Measurements from ENCODE around the gene CDIP1. TPM values are rescaled to one million over a fixed set of nuclear protein-coding genes. Genes with fewer than 3 reads are reported as not detected.

The CDIP1 gene
- total and polyA plus RNA-seq, 4 experiments from 2014 or later = 10.2 to 21.1 (median 17.3) TPM

- peaks cover 7 to 27% of the 10 kb centered on the region in 2 donors for H3K36me3 Mint-ChIP-seq
- H3K36me3 ChIP-seq (ENCODE audit: insufficient read depth, low read length) = peaks cover 4% of the 10 kb centered on the region
- no peaks in the 10 kb centered on the region for H3K9me3 ChIP-seq (ENCODE audit: control insufficient read depth in 1 of 2, low read length in 2 of 2)
- POLR2A ChIA-PET (ENCODE audit: partially characterized antibody) = interaction anchor here (0.7 to 6.3 kb wide), 9 partner anchors 11 to 1400 kb away, joined by 3 to 247 read pairs (median 6); partner anchors contain the start of genes CDIP1 and CORO7
- no peaks in the 10 kb centered on the region for H3K27me3 Mint-ChIP-seq
- peak within 1 kb of the TSS; percentile 82 to 94 (median 91) for H3K4me3 Mint-ChIP-seq
- CTCF ChIA-PET (ENCODE audit: partially characterized antibody) = interaction anchor here (0.8 to 21.5 kb wide), 6 partner anchors 8 to 112 kb away, joined by 3 to 343 read pairs (median 24); no protein-coding TSS in a partner anchor
- peak; percentile 79 to 94 (median 84) for DNase-seq
- H3K27me3 ChIP-seq (ENCODE audit: insufficient read depth, low read length) = no peaks in the 10 kb centered on the region
- peaks cover 0 to 2% (median 0%) of the 10 kb centered on the region in 8 donors for H3K9me3 Mint-ChIP-seq
- intact Hi-C loops (cut with micrococcal nuclease) = loop anchor here (10.0 kb wide), 1 partner anchor 140 kb away; the partner anchor contains the start of gene UBALD1
- H3K4me3 ChIP-seq (ENCODE audit: low read length in 2 of 2) = peak within 1 kb of the TSS in 1 of 2 donors; percentile 68
- peaks cover 25 to 52% (median 37%) of the 10 kb centered on the region in 4 donors for H3K4me1 Mint-ChIP-seq
- peak within 1 kb of the TSS; percentile 88 to 98 (median 92) for H3K27ac Mint-ChIP-seq
- H3K4me1 ChIP-seq (ENCODE audit: insufficient read depth, low read length) = peaks cover 50% of the 10 kb centered on the region
- H3K27ac ChIP-seq (ENCODE audit: low read depth, low read length) = peak within 1 kb of the TSS; percentile 82
Observed at GRCh38 chr16:4474192-4474961, 64.2 kb downstream of the CDIP1 start, which contains the start of gene NMRAL1. NMRAL1 (minus strand) TSS chr16:4474625; CDS start chr16:4474132, 493 bp downstream.

GRCh38 chr16:4472880-4473279 lies 65.7 kb downstream of the CDIP1 start:
- peak overlapping the region in 6 of 7 donors; percentile 20 to 92 (median 89) for H3K27ac Mint-ChIP-seq

GRCh38 chr16:4471869-4472268 lies 66.7 kb downstream of the CDIP1 start:
- DNase-seq = no peak
- Histone ChIP-seq H3K4me1 (ENCODE audit: insufficient read depth, low read length) (peaks cover 34% of the 10 kb centered on the region), H3K27me3 (ENCODE audit: insufficient read depth, low read length) (no peaks in the 10 kb centered on the region), H3K9me3 (ENCODE audit: control insufficient read depth in 1 of 2, low read length in 2 of 2) (no peaks in the 10 kb centered on the region), H3K36me3 (ENCODE audit: insufficient read depth, low read length) (peaks cover 4% of the 10 kb centered on the region), H3K4me3 (ENCODE audit: low read length in 2 of 2) (no peak overlapping the region), H3K27ac (ENCODE audit: low read depth, low read length) (no peak overlapping the region)
- ChIA-PET CTCF (ENCODE audit: partially characterized antibody) (interaction anchor here (0.7 to 2.7 kb wide), 5 partner anchors 12 to 165 kb away, joined by 3 to 17 read pairs (median 3); no protein-coding TSS in a partner anchor), POLR2A (ENCODE audit: partially characterized antibody) (interaction anchor here (0.6 to 2.5 kb wide), 3 partner anchors 13 to 67 kb away, joined by 3 to 12 read pairs (median 6); partner anchors contain the start of gene CDIP1)
- Mint-ChIP-seq H3K4me1 (peaks cover 16 to 38% (median 25%) of the 10 kb centered on the region in 4 donors), H3K27me3 (no peaks in the 10 kb centered on the region), H3K27ac (peak overlapping the region in 4 of 7 donors; percentile 24 to 90 (median 78)), H3K4me3 (peak overlapping the region in 1 of 8 donors; percentile 49), H3K9me3 (peaks cover 0 to 2% (median 0%) of the 10 kb centered on the region in 8 donors), H3K36me3 (peaks cover 9 to 18% of the 10 kb centered on the region in 2 donors)
- intact Hi-C loops (cut with micrococcal nuclease) = loop anchor here (10.0 kb wide), 1 partner anchor 143 kb away; the partner anchor contains the start of gene UBALD1

More at GRCh38 chr16:4472880-4473279, 65.7 kb downstream of the CDIP1 start:
- DNase-seq = no peak
- intact Hi-C loops (cut with micrococcal nuclease) = loop anchor here (10.0 kb wide), 1 partner anchor 142 kb away; the partner anchor contains the start of gene UBALD1
- peaks cover 4% of the 10 kb centered on the region for H3K36me3 ChIP-seq (ENCODE audit: insufficient read depth, low read length)
- no peaks in the 10 kb centered on the region for H3K9me3 ChIP-seq (ENCODE audit: control insufficient read depth in 1 of 2, low read length in 2 of 2)
- ChIA-PET CTCF (ENCODE audit: partially characterized antibody) (interaction anchor here (0.7 to 2.7 kb wide), 3 partner anchors 13 to 70 kb away, joined by 6 to 17 read pairs (median 9); no protein-coding TSS in a partner anchor), POLR2A (ENCODE audit: partially characterized antibody) (interaction anchor here (0.6 to 1.0 kb wide), 2 partner anchors 37 to 57 kb away, joined by 3 read pairs; no protein-coding TSS in a partner anchor)
- Mint-ChIP-seq H3K4me3 (peak overlapping the region; percentile 12 to 91 (median 66)), H3K36me3 (peaks cover 7 to 24% of the 10 kb centered on the region in 2 donors), H3K9me3 (peaks cover 0 to 2% (median 0%) of the 10 kb centered on the region in 8 donors), H3K27me3 (no peaks in the 10 kb centered on the region), H3K4me1 (peaks cover 19 to 46% (median 28%) of the 10 kb centered on the region in 4 donors)
- no peak overlapping the region for H3K4me3 ChIP-seq (ENCODE audit: low read length in 2 of 2)
- H3K4me1 ChIP-seq (ENCODE audit: insufficient read depth, low read length) = peaks cover 35% of the 10 kb centered on the region
- H3K27me3 ChIP-seq (ENCODE audit: insufficient read depth, low read length) = no peaks in the 10 kb centered on the region
- no peak overlapping the region for H3K27ac ChIP-seq (ENCODE audit: low read depth, low read length)

- Histone ChIP-seq H3K9me3 (ENCODE audit: control insufficient read depth in 1 of 2, low read length in 2 of 2) (no peaks in the 10 kb centered on the region), H3K4me3 (ENCODE audit: low read length in 2 of 2) (no peak overlapping the region), H3K27me3 (ENCODE audit: insufficient read depth, low read length) (no peaks in the 10 kb centered on the region), H3K4me1 (ENCODE audit: insufficient read depth, low read length) (peaks cover 36% of the 10 kb centered on the region), H3K36me3 (ENCODE audit: insufficient read depth, low read length) (peaks cover 16% of the 10 kb centered on the region), H3K27ac (ENCODE audit: low read depth, low read length) (no peak overlapping the region)
- intact Hi-C loops (cut with micrococcal nuclease) = no loop called here
- H3K27me3 Mint-ChIP-seq = no peaks in the 10 kb centered on the region
- H3K4me1 Mint-ChIP-seq = peaks cover 22 to 37% (median 30%) of the 10 kb centered on the region in 4 donors
- peak overlapping the region in 1 of 7 donors; percentile 84 for H3K27ac Mint-ChIP-seq
- no peaks in the 10 kb centered on the region for H3K9me3 Mint-ChIP-seq
- ChIA-PET CTCF (ENCODE audit: partially characterized antibody) (interaction anchor here (0.7 to 1.2 kb wide), 2 partner anchors 83 to 117 kb away, joined by 3 to 4 read pairs; no protein-coding TSS in a partner anchor), POLR2A (ENCODE audit: partially characterized antibody) (no interaction called here)
- H3K4me3 Mint-ChIP-seq = no peak overlapping the region
- no peak for DNase-seq
- H3K36me3 Mint-ChIP-seq = peaks cover 26 to 31% of the 10 kb centered on the region in 2 donors
Observed at GRCh38 chr16:4468972-4469371, 69.6 kb downstream of the CDIP1 start.

- Mint-ChIP-seq H3K9me3 (no peaks in the 10 kb centered on the region), H3K27me3 (no peaks in the 10 kb centered on the region), H3K4me3 (no peak overlapping the region), H3K27ac (peak overlapping the region in 1 of 7 donors; percentile 62), H3K4me1 (peaks cover 18 to 29% (median 24%) of the 10 kb centered on the region in 4 donors), H3K36me3 (peaks cover 26 to 38% of the 10 kb centered on the region in 2 donors)
- intact Hi-C loops (cut with micrococcal nuclease) = no loop called here
- Histone ChIP-seq H3K9me3 (ENCODE audit: control insufficient read depth in 1 of 2, low read length in 2 of 2) (no peaks in the 10 kb centered on the region), H3K27ac (ENCODE audit: low read depth, low read length) (no peak overlapping the region), H3K36me3 (ENCODE audit: insufficient read depth, low read length) (peaks cover 20% of the 10 kb centered on the region), H3K4me1 (ENCODE audit: insufficient read depth, low read length) (peaks cover 26% of the 10 kb centered on the region), H3K4me3 (ENCODE audit: low read length in 2 of 2) (no peak overlapping the region), H3K27me3 (ENCODE audit: insufficient read depth, low read length) (no peaks in the 10 kb centered on the region)
- ChIA-PET POLR2A (ENCODE audit: partially characterized antibody) (interaction anchor here (0.7 to 1.7 kb wide), 4 partner anchors 8 to 71 kb away, joined by 3 to 6 read pairs (median 4); partner anchors contain the start of genes CDIP1 and HMOX2), CTCF (ENCODE audit: partially characterized antibody) (interaction anchor here (0.9 to 1.2 kb wide), 3 partner anchors 8 to 138 kb away, joined by 3 to 4 read pairs (median 3); partner anchors contain the start of gene HMOX2)
- DNase-seq = no peak
Observed at GRCh38 chr16:4467916-4468315, 70.7 kb downstream of the CDIP1 start.

GRCh38 chr16:4465977-4466779 lies 72.4 kb downstream of the CDIP1 start:
- H3K27ac Mint-ChIP-seq = peak overlapping the region; percentile 72 to 94 (median 91)
- peak; percentile 50 to 77 (median 67) for DNase-seq
- H3K36me3 ChIP-seq (ENCODE audit: insufficient read depth, low read length) = peaks cover 25% of the 10 kb centered on the region
- peak overlapping the region; percentile 54 for H3K27ac ChIP-seq (ENCODE audit: low read depth, low read length)
- H3K4me1 Mint-ChIP-seq = peaks cover 15 to 24% (median 20%) of the 10 kb centered on the region in 4 donors
- H3K9me3 Mint-ChIP-seq = no peaks in the 10 kb centered on the region
- H3K4me3 Mint-ChIP-seq = peak overlapping the region; percentile 3 to 71 (median 60)
- CTCF ChIA-PET (ENCODE audit: partially characterized antibody) = interaction anchor here (1.3 to 1.7 kb wide), 3 partner anchors 10 to 158 kb away, joined by 4 to 9 read pairs (median 4); partner anchors contain the start of genes HMOX2, MGRN1 and NMRAL1
- peaks cover 23% of the 10 kb centered on the region for H3K4me1 ChIP-seq (ENCODE audit: insufficient read depth, low read length)
- POLR2A ChIA-PET (ENCODE audit: partially characterized antibody) = interaction anchor here (0.7 to 6.7 kb wide), 10 partner anchors 10 to 93 kb away, joined by 3 to 78 read pairs (median 6); partner anchors contain the start of genes CDIP1, HMOX2 and NMRAL1
- peaks cover 26 to 42% of the 10 kb centered on the region in 2 donors for H3K36me3 Mint-ChIP-seq
- no peaks in the 10 kb centered on the region for H3K9me3 ChIP-seq (ENCODE audit: control insufficient read depth in 1 of 2, low read length in 2 of 2)
- H3K4me3 ChIP-seq (ENCODE audit: low read length in 2 of 2) = no peak overlapping the region
- no peaks in the 10 kb centered on the region for H3K27me3 Mint-ChIP-seq
- intact Hi-C loops (cut with micrococcal nuclease) = no loop called here
- no peaks in the 10 kb centered on the region for H3K27me3 ChIP-seq (ENCODE audit: insufficient read depth, low read length)
